HG02970 (cell line): ENCODE results near the gene COTL1.
"Not testable (repeated sequence)": the region's sequence is repeated elsewhere in the genome, so short reads cannot be mapped to it uniquely, and the experiment has no call there.

ENCODE experiments used
- ATAC-seq: cut with Tn5 transposase; IDR thresholded peaks from one replicate; pipeline ENCODE4 v1.9.1; 2021; ENCODE audit warnings: mild to moderate bottlenecking, moderate library complexity, moderate number of reproducible peaks; ENCODE audit not compliant: unreplicated experiment, low FRiP score

Gene COTL1

GRCh38 chr16:84574191-84574590 is 43.7 kb downstream of the COTL1 start:
- ATAC-seq: no peak

- ATAC-seq: no peak
These were observed 45.8 kb downstream of the COTL1 start for GRCh38 chr16:84572096-84572495.

DNA sequence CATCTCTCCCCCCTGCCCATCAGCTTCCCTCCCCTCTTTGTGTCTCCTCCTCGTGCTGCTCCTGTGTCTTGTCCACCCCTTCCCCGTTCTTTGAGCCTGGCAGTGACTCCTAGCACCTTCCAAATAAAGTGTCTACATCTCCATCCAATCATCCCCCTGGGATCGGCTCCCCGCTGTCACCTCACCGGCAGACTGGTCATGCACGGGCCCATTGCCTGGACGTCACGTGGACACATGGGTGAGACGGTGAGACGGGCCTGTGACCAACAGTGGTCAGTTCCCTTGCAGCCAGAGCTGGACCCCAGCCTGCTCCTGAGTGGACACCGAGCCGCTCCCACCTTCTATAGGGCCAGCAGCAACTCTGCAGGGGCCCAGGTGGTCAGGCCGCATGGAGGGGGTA is 46.4 kb downstream of the COTL1 start:
- no peak for ATAC-seq

DNA sequence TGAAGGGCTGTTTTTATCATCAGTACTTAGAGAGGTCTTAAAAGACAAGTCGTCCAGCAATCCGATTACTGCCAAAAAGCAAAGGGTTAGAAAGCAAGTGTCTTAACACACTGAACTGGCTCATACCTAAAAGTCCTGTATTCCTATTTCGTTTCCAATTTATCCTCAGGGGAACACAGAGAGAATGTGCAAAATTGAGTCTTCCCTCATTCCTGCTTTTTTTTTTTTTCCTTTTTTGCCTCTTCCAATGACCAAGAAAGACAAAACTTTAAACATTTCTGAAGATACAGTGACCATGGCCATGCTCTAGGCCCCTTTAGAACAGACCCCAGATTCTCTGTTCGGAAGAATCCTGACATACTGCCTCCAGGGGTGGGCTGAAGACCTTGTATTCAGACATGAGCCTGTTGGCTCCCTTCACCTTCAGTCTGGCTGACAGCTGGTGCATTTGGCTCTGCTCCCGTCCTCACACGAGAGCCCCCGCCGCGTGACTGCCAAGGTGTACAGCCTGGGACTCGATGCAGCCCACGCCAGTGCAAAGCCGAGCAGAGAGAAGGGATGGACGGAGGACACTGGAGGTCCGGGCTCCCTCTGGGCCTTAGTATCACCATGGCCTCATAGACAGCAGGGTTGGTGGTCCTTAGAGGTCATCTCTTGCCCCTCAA is 47.0 kb downstream of the COTL1 start:
- ATAC-seq: no peak

GRCh38 chr16:84569382-84569987 is 48.4 kb downstream of the COTL1 start:
- ATAC-seq: no peak

DNA sequence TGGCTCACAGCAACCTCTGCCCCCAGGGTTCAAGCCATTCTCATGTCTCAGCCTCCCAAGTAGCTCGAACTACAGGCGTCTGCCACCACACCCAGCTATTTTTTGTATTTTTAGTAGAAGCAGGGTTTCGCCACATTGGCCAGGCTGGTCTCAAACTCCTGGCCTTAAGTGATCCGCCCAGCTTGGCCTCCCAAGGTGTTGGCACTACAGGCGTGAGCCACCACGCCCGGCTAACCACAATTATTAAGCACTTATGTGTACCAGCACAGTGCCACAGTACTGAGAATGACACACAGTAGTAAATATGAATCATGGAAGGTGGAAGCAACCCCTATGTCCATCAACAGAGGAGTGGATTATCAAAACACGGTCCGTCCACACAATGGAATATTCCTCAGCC is 49.8 kb downstream of the COTL1 start:
- no peak for ATAC-seq

- ATAC-seq: no peak
These were observed 50.5 kb downstream of the COTL1 start for GRCh38 chr16:84567286-84567962.

DNA sequence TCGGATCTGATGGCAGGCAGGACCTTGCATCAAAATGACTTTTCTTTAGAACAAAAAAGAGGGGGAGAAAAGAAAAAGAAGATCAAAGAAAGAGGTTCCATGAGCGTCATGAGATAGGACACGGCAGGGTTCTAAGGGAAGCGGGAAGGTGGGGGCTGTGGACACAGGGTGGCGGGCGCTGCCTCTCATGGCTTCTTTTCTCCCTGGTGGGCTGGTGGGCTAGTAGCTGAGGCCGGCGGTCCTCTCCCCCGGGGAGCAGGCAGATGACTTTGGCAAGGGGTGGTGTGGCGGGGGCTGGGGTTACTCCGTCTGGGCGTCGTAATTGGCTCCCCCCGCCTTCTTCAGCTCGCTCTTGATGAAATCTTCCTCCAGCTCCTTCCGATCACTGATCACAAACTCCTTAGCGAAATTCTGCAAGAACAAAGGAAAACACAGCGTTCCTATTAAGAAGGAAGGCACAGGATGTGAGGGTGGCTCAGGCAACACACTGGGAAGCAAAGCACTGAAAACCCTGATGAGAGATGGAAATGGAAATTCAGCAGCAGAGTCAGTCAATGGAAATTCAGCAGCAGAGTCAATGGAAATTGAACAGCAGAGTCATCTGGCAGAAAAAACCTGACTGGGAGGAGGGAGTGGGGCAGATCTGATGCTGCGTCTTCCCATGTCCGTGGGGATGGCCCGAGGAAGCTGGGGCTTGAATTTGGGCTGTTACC is 51.2 kb downstream of the COTL1 start:
- no peak for ATAC-seq

DNA sequence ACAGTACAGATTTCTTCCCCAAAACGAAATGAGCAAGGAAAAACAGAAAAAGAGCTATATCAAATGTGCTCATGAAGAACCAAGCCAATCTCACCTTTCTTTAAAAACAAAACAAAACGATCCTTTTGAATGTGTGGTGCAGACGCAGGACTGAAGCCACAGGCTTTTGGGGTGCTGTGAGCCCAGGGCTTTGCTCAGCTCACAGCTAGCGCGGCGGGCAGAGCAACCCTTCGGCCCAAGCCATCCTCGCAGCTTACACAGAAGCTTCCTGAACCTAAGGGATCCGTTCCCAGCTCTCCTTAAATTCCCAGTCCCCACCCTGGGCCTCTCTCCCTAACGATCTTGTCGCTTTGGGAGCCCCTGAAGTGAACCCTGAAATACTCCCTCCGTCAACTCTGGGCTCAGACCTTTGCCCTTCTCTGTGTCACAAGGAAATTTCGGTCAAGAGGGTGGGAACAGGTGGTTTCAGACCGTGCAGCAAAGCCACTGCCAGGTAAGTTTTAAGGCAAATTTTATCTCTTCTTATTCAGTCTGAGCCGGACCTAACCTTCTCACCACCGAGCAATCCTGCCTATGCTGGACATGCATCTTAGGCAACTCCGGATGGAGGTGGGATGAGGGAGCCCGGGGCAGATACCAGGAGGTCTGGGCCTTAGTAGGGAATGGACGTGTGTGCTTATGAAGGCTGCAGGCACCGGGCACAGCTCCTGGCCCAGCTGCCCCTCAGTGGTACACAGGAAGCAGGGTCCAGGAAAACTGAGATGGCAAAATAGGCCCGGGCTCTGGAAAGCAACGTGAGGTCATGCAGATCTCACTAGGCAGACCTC is 52.0 kb downstream of the COTL1 start:
- ATAC-seq: no peak

GRCh38 chr16:84563786-84564420 is 54.0 kb downstream of the COTL1 start:
- ATAC-seq: no peak

DNA sequence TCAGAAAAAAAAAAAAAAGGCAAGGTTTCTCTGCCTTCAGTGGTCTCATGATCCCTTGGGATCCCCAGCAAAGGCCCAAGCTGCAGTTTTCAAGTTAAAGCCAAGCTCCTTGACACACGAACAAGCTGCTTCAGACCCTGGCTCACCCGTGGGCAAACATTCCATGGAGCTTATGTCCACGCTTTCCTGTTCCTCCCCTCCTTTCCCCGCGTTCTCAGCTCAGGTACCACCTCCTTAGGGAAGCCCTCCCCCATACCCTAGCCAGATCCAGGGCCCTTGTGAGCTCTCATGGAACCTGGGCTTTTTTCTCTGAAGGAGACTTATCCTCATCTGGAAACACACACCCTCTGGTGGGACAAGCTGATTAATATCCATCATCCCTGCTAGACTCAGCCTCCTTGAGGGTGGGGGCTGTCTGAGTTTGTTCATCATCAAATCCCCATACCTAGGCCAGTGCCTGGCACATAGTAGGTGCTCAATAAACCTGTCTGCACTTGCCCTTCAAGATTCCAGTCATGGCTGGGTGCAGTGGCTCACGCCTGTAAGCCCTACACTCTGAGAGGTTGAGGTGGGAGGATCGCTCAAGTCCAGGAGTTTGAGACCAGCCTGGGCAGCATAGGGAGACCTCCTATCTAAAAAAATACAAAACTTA is 54.7 kb downstream of the COTL1 start:
- no peak for ATAC-seq

DNA sequence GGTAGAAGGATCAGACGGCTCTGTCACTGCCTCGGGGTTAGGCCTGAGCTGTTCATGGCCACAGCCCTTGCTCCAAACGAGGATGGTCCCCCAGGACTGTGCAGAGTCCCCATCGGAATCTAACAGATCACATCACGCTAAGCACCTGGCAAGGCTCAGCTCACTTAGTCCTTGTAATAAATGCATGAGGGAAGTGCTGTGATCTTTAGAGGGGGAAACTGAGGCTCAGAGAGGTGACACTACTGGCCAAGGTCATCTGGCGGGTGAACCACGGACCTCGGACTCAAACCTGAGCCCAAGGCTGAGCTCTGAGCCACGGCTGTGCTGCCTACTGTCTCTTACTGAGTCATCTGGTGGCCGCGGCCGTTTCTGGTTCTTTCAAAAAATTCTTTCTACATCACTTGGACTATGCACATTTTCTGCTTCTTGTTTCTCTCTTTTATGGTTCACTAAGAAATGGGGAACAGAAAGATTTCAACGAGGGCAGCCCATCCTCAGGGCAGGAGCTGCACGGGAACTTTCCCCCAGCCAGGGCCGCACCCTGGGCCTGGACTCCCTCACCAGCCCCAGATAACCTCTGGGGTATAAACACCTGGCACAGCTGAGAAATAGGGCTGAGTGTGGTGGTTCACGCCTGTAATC is 55.6 kb downstream of the COTL1 start:
- no peak for ATAC-seq

DNA sequence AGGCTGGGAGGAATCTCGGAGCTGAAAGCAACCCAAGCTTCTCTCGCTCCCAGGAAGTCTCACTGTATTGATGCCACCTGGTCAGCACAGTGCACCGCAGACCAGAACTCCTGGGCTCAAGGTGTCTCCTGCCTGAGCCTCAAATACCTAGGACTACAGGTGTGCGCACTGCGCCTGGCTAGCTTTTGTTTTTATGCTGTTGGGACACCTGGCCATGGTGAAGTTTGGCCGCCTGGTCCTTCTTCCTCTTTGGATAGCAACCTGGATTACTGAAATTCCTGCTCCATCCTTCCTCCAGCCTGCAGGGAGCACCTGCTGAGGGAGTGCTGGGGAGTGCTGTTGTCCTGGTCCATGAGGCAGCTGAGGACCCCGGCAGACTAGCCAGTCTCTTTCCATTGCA is 56.6 kb downstream of the COTL1 start:
- no peak for ATAC-seq

DNA sequence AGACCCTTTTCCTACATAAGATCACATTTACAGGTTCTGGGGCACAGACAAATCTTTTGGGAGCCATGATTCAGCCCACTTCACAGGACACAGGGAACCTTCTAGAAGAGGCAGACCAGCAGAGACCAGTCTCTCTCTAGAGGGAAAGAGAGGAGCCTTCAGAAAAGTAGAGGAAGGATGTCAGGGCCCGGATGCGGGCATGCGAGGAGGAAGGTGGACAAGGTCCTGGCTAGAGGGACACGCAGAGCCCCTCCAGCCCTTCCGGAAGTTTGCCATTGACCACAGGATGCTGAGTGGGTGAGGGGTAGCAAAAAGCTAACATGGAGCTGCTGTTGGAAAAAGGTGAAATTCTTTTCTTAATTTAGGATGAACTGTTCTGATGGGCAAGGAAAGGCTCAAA is 57.6 kb downstream of the COTL1 start:
- ATAC-seq: no peak

- no peak for ATAC-seq
These were observed 58.5 kb downstream of the COTL1 start for GRCh38 chr16:84559311-84559932.

- not testable (repeated sequence) for ATAC-seq
These were observed 59.0 kb downstream of the COTL1 start for GRCh38 chr16:84558850-84559249.

DNA sequence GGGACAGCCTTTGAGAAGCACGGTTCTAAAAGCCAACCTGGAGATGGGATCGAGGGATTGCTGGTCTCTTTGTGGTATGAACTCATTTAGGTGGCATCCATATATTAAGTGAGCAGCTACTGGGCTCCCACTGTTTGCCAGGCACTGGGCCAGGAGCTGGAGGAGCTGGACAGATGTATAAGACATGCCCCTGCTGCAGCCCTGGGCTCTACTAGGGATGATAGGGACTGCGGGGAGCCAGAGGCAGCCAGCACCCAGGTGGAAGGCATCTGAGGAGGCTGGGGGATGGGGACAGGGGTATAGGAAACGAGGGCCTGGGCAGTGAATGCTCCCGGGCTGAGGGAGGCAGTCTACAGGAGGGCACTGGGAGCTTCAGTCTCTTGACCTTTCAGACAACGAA is 60.4 kb downstream of the COTL1 start:
- ATAC-seq: no peak

- no peak for ATAC-seq
These were observed 60.8 kb downstream of the COTL1 start for GRCh38 chr16:84557059-84557458.
